Activated CD4-positive, alpha-beta memory T cell treated with anti-CD3 and anti-CD28 coated beads, Interleukin-2, amount 10 ng/mL, durations not matched to agents 7 days and 5 days (primary cell): ENCODE results near the gene SCAF4. TPM values are rescaled to one million over a fixed set of nuclear protein-coding genes. Genes with fewer than 3 reads are reported as not detected.
"Not testable (repeated sequence)": the region's sequence is repeated elsewhere in the genome, so short reads cannot be mapped to it uniquely, and the experiment has no call there.

ENCODE experiments used
- CTCF ChIA-PET: fragments of 350-600 bp; sonication (Branson Sonifier 250); formaldehyde crosslinking; loops from one replicate; lab custom pipeline; 2021; ENCODE audit warnings: antibody characterized with exemption, inconsistent platforms; lab: Charles Lee
- POLR2A ChIA-PET: fragments of 350-600 bp; sonication (Branson Sonifier 250); formaldehyde crosslinking; loops from one replicate; lab custom pipeline; 2021; ENCODE audit warnings: antibody characterized with exemption; lab: Charles Lee
- DNase-seq: peaks from one replicate; pipeline ENCODE4 v3.0.0-alpha.2; 2020
- H3K27ac Mint-ChIP-seq: one replicate; pipeline ENCODE4 v1.8.0; 2021; ENCODE audit warnings: mild to moderate bottlenecking, mixed read lengths
- H3K27me3 Mint-ChIP-seq: one replicate; pipeline ENCODE4 v1.8.0; 2021; ENCODE audit warnings: mixed read lengths
- H3K36me3 Mint-ChIP-seq: one replicate; pipeline ENCODE4 v1.8.0; 2021; ENCODE audit warnings: low read depth, mixed read lengths
- H3K4me1 Mint-ChIP-seq: one replicate; pipeline ENCODE4 v1.8.0; 2021; ENCODE audit warnings: mixed read lengths
- H3K4me3 Mint-ChIP-seq: one replicate; pipeline ENCODE4 v1.8.0; 2021; ENCODE audit warnings: mild to moderate bottlenecking, mixed read lengths
- H3K9me3 Mint-ChIP-seq: one replicate; pipeline ENCODE4 v1.8.0; 2021; ENCODE audit warnings: mixed read lengths
- total RNA-seq, 2 experiments: library from RNA; stranded (reverse); gene quantifications; one replicate each; pipeline ENCODE4 v1.2.3, GENCODE V29; 2021

SCAF4 gene
- total RNA-seq, 2 experiments from 2014 or later: 49.0 to 49.3 TPM

- DNase-seq: peak; percentile 96
- H3K4me3 Mint-ChIP-seq: peak within 1 kb of the TSS; percentile 100
- ChIA-PET POLR2A (interaction anchor here (1.0 to 1.2 kb wide), 3 partner anchors 9 to 620 kb away, joined by 3 to 8 read pairs (median 4); partner anchors contain the start of gene MIS18A), CTCF (interaction anchor here (0.8 kb wide), 1 partner anchor 101 kb away, joined by 3 read pairs; no protein-coding TSS in a partner anchor)
- H3K36me3 Mint-ChIP-seq: peaks cover 36% of the 10 kb centered on the region
- H3K9me3 Mint-ChIP-seq: no peaks in the 10 kb centered on the region
- H3K4me1 Mint-ChIP-seq: peaks cover 74% of the 10 kb centered on the region
- peak within 1 kb of the TSS; percentile 99 for H3K27ac Mint-ChIP-seq
- no peaks in the 10 kb centered on the region for H3K27me3 Mint-ChIP-seq
Observed at GRCh38 chr21:31659536-31660258, 72.2 kb downstream of the SCAF4 start, which contains the start of gene SOD1. Gene SOD1, plus strand, starts transcription at chr21:31659693. Its CDS starts 77 bp downstream, at chr21:31659770.

- peak overlapping the region; percentile 99 for H3K27ac Mint-ChIP-seq
- peaks cover 72% of the 10 kb centered on the region for H3K4me1 Mint-ChIP-seq
- no peak for DNase-seq
Observed at GRCh38 chr21:31659286-31659535, 72.7 kb downstream of the SCAF4 start.

GRCh38 chr21:31658053-31658452, 73.9 kb downstream of the SCAF4 start:
- H3K4me3 Mint-ChIP-seq: no peak overlapping the region
- POLR2A ChIA-PET: no interaction called here
- no peak overlapping the region for H3K27ac Mint-ChIP-seq
- peaks cover 62% of the 10 kb centered on the region for H3K4me1 Mint-ChIP-seq
- H3K9me3 Mint-ChIP-seq: no peaks in the 10 kb centered on the region
- no peaks in the 10 kb centered on the region for H3K27me3 Mint-ChIP-seq
- CTCF ChIA-PET: no interaction called here
- peaks cover 27% of the 10 kb centered on the region for H3K36me3 Mint-ChIP-seq
- DNase-seq: no peak

More at GRCh38 chr21:31659286-31659535, 72.7 kb downstream of the SCAF4 start:
- Mint-ChIP-seq H3K4me3 (peak overlapping the region; percentile 100), H3K9me3 (no peaks in the 10 kb centered on the region), H3K36me3 (peaks cover 33% of the 10 kb centered on the region), H3K27me3 (no peaks in the 10 kb centered on the region)
- CTCF ChIA-PET: no interaction called here
- POLR2A ChIA-PET: no interaction called here

GRCh38 chr21:31656199-31657095, 75.5 kb downstream of the SCAF4 start:
- CTCF ChIA-PET: interaction anchor here (0.7 kb wide), 1 partner anchor 832 kb away, joined by 3 read pairs; no protein-coding TSS in a partner anchor
- POLR2A ChIA-PET: interaction anchor here (0.6 kb wide), 1 partner anchor 14 kb away, joined by 3 read pairs; no protein-coding TSS in a partner anchor
- peaks cover 15% of the 10 kb centered on the region for H3K36me3 Mint-ChIP-seq
- H3K4me1 Mint-ChIP-seq: peaks cover 46% of the 10 kb centered on the region
- H3K9me3 Mint-ChIP-seq: no peaks in the 10 kb centered on the region
- DNase-seq: no peak
- no peak overlapping the region for H3K4me3 Mint-ChIP-seq
- H3K27me3 Mint-ChIP-seq: peaks cover 5% of the 10 kb centered on the region
- H3K27ac Mint-ChIP-seq: no peak overlapping the region

GRCh38 chr21:31654821-31655580, 76.9 kb downstream of the SCAF4 start:
- peak overlapping the region; percentile 55 for H3K4me3 Mint-ChIP-seq
- CTCF ChIA-PET, H3K36me3 Mint-ChIP-seq, H3K9me3 Mint-ChIP-seq, DNase-seq, H3K27me3 Mint-ChIP-seq: not testable (repeated sequence)
- peaks cover 33% of the 10 kb centered on the region for H3K4me1 Mint-ChIP-seq
- POLR2A ChIA-PET: interaction anchor here (1.1 kb wide), 1 partner anchor 12 kb away, joined by 4 read pairs; no protein-coding TSS in a partner anchor
- peak overlapping the region; percentile 6 for H3K27ac Mint-ChIP-seq

GRCh38 chr21:31654340-31654739, 77.6 kb downstream of the SCAF4 start:
- H3K27me3 Mint-ChIP-seq: peaks cover 10% of the 10 kb centered on the region
- H3K27ac Mint-ChIP-seq: no peak overlapping the region
- ChIA-PET POLR2A (interaction anchor here (1.1 kb wide), 1 partner anchor 13 kb away, joined by 4 read pairs; no protein-coding TSS in a partner anchor), CTCF (no interaction called here)
- no peaks in the 10 kb centered on the region for H3K9me3 Mint-ChIP-seq
- peaks cover 31% of the 10 kb centered on the region for H3K4me1 Mint-ChIP-seq
- H3K36me3 Mint-ChIP-seq: peaks cover 3% of the 10 kb centered on the region
- no peak for DNase-seq
- H3K4me3 Mint-ChIP-seq: no peak overlapping the region

GRCh38 chr21:31651491-31651890, 80.4 kb downstream of the SCAF4 start:
- peaks cover 18% of the 10 kb centered on the region for H3K4me1 Mint-ChIP-seq
- H3K4me3 Mint-ChIP-seq, H3K36me3 Mint-ChIP-seq, POLR2A ChIA-PET, DNase-seq, H3K9me3 Mint-ChIP-seq, CTCF ChIA-PET, H3K27me3 Mint-ChIP-seq, H3K27ac Mint-ChIP-seq: not testable (repeated sequence)

GRCh38 chr21:31650930-31651329, 81.0 kb downstream of the SCAF4 start:
- peaks cover 13% of the 10 kb centered on the region for H3K4me1 Mint-ChIP-seq
- ChIA-PET CTCF (no interaction called here), POLR2A (no interaction called here)
- H3K27me3 Mint-ChIP-seq: peaks cover 10% of the 10 kb centered on the region
- no peak overlapping the region for H3K4me3 Mint-ChIP-seq
- no peak overlapping the region for H3K27ac Mint-ChIP-seq
- DNase-seq: no peak
- H3K36me3 Mint-ChIP-seq: no peaks in the 10 kb centered on the region
- H3K9me3 Mint-ChIP-seq: peaks cover 3% of the 10 kb centered on the region

GRCh38 chr21:31647650-31648049, 84.3 kb downstream of the SCAF4 start:
- Mint-ChIP-seq H3K4me3 (no peak overlapping the region), H3K9me3 (peaks cover 3% of the 10 kb centered on the region), H3K27me3 (peaks cover 10% of the 10 kb centered on the region), H3K4me1 (no peaks in the 10 kb centered on the region), H3K27ac (no peak overlapping the region), H3K36me3 (no peaks in the 10 kb centered on the region)
- POLR2A ChIA-PET: no interaction called here
- CTCF ChIA-PET: no interaction called here
- no peak for DNase-seq

- no peak for DNase-seq
- Mint-ChIP-seq H3K27ac (no peak overlapping the region), H3K4me1 (no peaks in the 10 kb centered on the region), H3K4me3 (no peak overlapping the region), H3K9me3 (peaks cover 3% of the 10 kb centered on the region), H3K27me3 (no peaks in the 10 kb centered on the region), H3K36me3 (no peaks in the 10 kb centered on the region)
- CTCF ChIA-PET: no interaction called here
- POLR2A ChIA-PET: no interaction called here
Observed at GRCh38 chr21:31644643-31645042, 87.3 kb downstream of the SCAF4 start.

- ChIA-PET POLR2A (no interaction called here), CTCF (no interaction called here)
- no peak for DNase-seq
- Mint-ChIP-seq H3K36me3 (no peaks in the 10 kb centered on the region), H3K27me3 (no peaks in the 10 kb centered on the region), H3K27ac (no peak overlapping the region), H3K9me3 (peaks cover 3% of the 10 kb centered on the region), H3K4me1 (no peaks in the 10 kb centered on the region), H3K4me3 (no peak overlapping the region)
Observed at GRCh38 chr21:31641416-31641922, 90.4 kb downstream of the SCAF4 start.

GRCh38 chr21:31636874-31637273, 95.0 kb downstream of the SCAF4 start:
- H3K4me3 Mint-ChIP-seq: no peak overlapping the region
- H3K9me3 Mint-ChIP-seq: no peaks in the 10 kb centered on the region
- H3K4me1 Mint-ChIP-seq: no peaks in the 10 kb centered on the region
- H3K27me3 Mint-ChIP-seq: no peaks in the 10 kb centered on the region
- CTCF ChIA-PET: no interaction called here
- H3K36me3 Mint-ChIP-seq: no peaks in the 10 kb centered on the region
- POLR2A ChIA-PET: no interaction called here
- DNase-seq: no peak
- H3K27ac Mint-ChIP-seq: no peak overlapping the region
